Activated T-helper 17 cell treated with anti-CD3 and anti-CD28 coated beads, Interleukin-2, amount 50 U/mL, for 72 hours (primary cell): Measurements from ENCODE around the gene LMO4. TPM values are rescaled to one million over a fixed set of nuclear protein-coding genes. Genes with fewer than 3 reads are reported as not detected.

Experiments used
- ATAC-seq: fragments of 150-1000 bp; cut with Tn5 transposase; replicated peaks from 2 replicates; pipeline ENCODE4 v1.10.0; 2021; ENCODE audit warnings: mild to moderate bottlenecking, moderate library complexity
- H3K27ac Mint-ChIP-seq: one replicate; pipeline ENCODE4 v1.8.0; 2022; ENCODE audit warnings: mixed read lengths
- H3K27me3 Mint-ChIP-seq: one replicate; pipeline ENCODE4 v1.8.0; 2022; ENCODE audit warnings: mixed read lengths
- H3K36me3 Mint-ChIP-seq: one replicate; pipeline ENCODE4 v1.8.0; 2022; ENCODE audit warnings: low read depth, mild to moderate bottlenecking, mixed read lengths
- H3K4me1 Mint-ChIP-seq: one replicate; pipeline ENCODE4 v1.8.0; 2022; ENCODE audit warnings: mixed read lengths
- H3K4me3 Mint-ChIP-seq: one replicate; pipeline ENCODE4 v1.8.0; 2022; ENCODE audit warnings: mild to moderate bottlenecking, mixed read lengths
- H3K9me3 Mint-ChIP-seq: one replicate; pipeline ENCODE4 v1.8.0; 2022; ENCODE audit warnings: mixed read lengths
- total RNA-seq, 2 donors: library from RNA; stranded (reverse); gene quantifications; one replicate each; pipeline ENCODE4 v1.2.3, GENCODE V29; 2022

LMO4 gene
- total RNA-seq, 2 donors from 2014 or later, result 9.2 to 23.1 TPM

DNA sequence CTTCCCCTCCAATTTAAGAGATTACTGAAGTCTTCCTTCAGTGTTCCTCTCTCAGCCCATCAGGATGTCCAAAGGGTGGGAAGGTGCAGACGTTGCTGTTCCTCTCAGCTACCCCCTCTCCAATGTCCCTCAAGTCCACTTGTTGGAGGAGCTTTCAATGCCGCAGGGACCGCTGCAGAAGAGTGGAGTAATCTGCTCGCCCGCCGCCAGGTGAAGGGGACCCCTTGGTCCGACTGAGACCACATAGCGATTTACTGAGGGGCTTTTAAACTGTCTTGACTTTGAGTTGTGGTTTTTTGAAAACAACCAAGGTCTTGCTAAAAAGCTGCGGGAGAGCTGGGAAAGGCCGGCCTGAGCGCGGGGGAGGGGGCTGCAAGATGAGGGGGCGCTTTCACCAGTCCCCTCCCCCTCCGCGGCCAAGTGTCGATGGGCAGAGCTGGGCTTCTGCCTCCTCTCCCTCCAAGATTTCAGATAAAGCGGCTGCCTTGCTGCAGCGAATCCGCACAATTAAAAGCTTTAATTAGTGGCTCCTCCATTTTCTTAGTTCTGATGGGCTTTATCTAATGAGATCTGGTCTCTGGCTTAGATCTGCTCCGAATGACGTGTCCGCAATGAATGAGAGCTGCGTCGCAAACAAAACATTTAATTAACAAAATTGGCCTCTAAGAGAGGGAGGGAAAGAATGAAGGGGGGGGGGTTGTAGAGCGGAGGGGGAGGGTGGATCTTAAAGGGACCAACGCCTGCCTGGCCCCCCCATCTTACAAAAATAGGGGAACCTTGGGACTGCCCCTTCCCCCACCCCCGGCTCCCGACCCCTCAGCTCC lies 5.9 kb downstream of the LMO4 start:
- peak; percentile 18 for ATAC-seq
- peaks cover 36% of the 10 kb centered on the region for H3K4me1 Mint-ChIP-seq
- no peaks in the 10 kb centered on the region for H3K27me3 Mint-ChIP-seq
- H3K36me3 Mint-ChIP-seq, result peaks cover 40% of the 10 kb centered on the region
- peak overlapping the region; percentile 96 for H3K27ac Mint-ChIP-seq
- peak overlapping the region; percentile 86 for H3K4me3 Mint-ChIP-seq
- H3K9me3 Mint-ChIP-seq, result no peaks in the 10 kb centered on the region

DNA sequence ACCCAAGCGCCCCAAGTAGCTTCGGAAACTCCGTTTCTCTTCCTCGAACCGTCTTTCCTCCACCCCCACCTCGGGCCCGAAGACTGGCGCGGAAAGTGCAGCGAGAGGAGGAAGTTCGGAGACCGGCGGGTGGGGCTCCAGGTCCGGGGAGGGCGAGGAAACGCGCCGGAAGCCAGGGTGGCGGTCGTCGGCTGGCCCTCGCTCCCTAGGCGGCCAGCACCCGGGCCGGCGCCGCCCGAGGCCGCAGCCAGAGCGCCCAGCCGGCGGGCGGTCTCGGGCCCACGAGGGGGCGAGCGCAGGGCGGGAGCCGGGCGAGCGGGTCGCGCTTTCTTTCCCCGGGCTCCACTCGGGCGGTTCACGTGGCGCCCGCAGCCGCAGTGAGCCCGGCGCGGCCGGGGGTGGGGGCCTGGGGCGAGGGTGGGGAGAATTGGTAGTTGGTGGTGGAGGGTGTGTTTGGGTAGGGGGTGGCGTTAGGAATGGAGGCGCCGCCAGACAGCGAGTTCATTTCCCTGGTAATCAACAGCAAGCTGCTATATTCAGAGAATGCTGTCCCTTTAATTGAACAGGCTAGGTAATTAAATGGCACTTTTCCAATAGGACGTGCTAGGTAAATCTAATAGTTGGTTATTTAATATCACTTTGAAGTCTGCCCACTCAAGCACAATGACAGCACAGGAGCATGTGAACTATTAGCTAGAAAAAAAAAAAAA lies 6.7 kb downstream of the LMO4 start:
- ATAC-seq, result peak; percentile 59
- H3K4me3 Mint-ChIP-seq, result peak overlapping the region; percentile 86
- peaks cover 47% of the 10 kb centered on the region for H3K36me3 Mint-ChIP-seq
- H3K9me3 Mint-ChIP-seq, result no peaks in the 10 kb centered on the region
- peak overlapping the region; percentile 96 for H3K27ac Mint-ChIP-seq
- no peaks in the 10 kb centered on the region for H3K27me3 Mint-ChIP-seq
- H3K4me1 Mint-ChIP-seq, result peaks cover 36% of the 10 kb centered on the region

DNA sequence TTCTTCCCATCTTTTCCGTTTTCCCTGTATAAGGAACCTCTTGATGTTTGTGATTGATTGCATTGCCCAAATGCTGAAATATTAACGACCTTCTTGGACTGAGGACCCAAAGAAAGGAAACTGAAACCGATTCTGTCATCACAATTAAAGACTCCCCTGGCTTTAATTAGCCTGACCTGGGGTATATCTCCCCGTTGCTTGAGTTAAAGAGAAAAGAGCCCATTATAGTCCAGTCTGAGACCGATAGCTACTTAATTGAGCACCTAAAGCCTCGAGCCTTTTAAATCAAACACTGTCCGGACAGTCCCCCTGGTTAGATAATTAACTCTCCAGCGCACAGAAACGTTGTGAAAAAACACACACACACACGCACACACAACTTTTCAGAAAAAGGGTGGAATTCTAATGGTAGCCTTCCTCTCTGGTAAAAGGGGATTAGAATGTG lies 8.0 kb downstream of the LMO4 start:
- Mint-ChIP-seq H3K4me3 (peak overlapping the region; percentile 86), H3K36me3 (peaks cover 60% of the 10 kb centered on the region), H3K4me1 (peaks cover 36% of the 10 kb centered on the region), H3K27ac (no peak overlapping the region), H3K27me3 (no peaks in the 10 kb centered on the region), H3K9me3 (no peaks in the 10 kb centered on the region)
- ATAC-seq, result no peak

DNA sequence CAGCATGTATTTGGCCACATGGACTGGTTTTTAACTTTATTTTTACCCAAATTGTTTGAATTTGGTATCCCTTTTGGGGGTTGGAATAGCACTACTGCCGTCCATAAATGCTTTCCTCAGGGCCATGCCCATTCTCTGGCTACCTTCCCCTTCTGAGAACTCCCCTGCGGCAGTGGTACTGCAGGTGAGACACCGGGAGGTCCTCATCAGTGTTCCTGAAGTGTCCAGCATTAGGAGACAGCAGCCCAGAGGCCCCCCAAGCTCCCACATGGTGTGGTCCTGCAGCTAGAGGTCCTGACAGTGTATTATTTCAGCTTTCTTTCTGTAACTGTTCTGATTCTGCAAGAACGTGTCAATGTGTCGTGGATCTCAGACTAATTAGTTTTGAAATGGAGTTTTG lies 8.9 kb downstream of the LMO4 start:
- no peak for ATAC-seq
- Mint-ChIP-seq H3K9me3 (no peaks in the 10 kb centered on the region), H3K4me3 (no peak overlapping the region), H3K4me1 (peaks cover 29% of the 10 kb centered on the region), H3K27me3 (no peaks in the 10 kb centered on the region), H3K36me3 (peaks cover 61% of the 10 kb centered on the region), H3K27ac (no peak overlapping the region)

DNA sequence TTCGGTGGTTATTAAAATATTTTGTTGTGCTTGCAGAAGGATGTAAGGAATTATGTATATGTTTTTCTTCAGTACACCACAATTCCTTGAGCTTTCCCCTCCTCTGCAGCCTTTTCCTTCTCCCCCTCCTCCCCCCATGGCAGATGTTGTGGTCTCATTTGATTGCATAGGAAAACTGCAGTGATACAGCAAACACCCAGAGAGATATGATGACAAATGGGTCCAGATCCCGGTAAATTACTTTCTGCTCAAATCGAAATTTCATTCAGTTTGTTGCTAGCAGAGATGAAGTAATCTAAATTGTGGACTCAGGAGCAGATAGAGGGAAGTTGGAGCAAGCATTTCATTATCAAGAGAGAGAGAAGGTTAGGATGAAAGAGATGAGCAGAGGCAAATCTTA lies 9.9 kb downstream of the LMO4 start:
- Mint-ChIP-seq H3K36me3 (peaks cover 61% of the 10 kb centered on the region), H3K9me3 (no peaks in the 10 kb centered on the region), H3K27ac (no peak overlapping the region), H3K4me3 (no peak overlapping the region), H3K4me1 (peaks cover 20% of the 10 kb centered on the region), H3K27me3 (no peaks in the 10 kb centered on the region)
- no peak for ATAC-seq

DNA sequence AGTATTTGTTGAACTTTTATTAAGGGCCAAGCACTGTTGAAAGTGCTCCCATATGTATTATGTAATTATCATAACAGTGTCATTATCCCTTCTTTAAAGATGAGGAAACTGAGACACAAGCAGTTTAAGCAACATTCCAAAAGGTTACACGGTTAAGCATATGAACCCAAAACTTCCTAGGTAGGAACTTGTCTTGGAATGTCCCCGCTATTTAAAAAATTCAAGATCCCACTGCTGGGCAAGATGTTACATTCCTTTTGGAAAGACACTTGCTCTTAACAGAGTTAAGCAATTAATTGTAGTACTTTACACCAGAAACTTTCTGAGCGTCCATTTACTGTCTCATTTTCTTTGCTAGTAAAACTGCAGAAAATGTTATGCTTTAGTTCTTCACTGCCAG lies 15.6 kb downstream of the LMO4 start:
- Mint-ChIP-seq H3K27me3 (no peaks in the 10 kb centered on the region), H3K27ac (no peak overlapping the region), H3K9me3 (no peaks in the 10 kb centered on the region), H3K36me3 (peaks cover 90% of the 10 kb centered on the region), H3K4me3 (no peak overlapping the region), H3K4me1 (no peaks in the 10 kb centered on the region)
- no peak for ATAC-seq

DNA sequence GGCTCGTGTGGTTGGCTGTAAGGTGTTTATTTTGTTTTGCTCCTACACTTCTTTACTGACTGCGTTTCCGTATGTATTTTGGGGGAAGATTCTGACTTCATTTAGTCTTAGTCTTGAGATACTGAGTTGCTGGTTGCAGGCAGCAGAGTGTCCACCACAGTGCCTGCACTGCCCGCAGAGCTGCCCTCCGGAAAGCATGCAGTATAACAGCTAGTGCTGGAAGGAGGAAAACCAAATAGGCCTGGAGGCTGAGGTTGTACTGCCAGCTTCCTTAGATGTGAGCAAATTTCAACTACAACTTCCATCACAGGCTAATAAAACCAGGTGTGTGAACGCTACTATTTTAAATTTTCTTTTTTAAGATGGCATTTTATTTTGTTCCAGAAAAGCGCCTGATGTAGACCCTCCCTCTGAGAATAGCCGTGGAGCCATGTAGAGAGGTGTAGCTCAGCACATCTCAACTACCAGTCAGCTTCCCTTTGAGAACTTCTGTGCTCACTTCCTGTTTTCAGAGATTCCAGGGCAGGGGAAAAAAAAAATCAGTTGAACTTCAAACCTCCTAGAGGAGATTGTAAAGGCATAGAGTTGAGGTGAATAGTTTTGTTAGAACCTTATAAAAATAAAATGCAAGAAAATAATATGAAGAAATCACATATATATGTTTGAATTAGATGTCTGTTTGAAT lies 17.6 kb downstream of the LMO4 start:
- Mint-ChIP-seq H3K9me3 (no peaks in the 10 kb centered on the region), H3K4me1 (no peaks in the 10 kb centered on the region), H3K27ac (no peak overlapping the region), H3K27me3 (no peaks in the 10 kb centered on the region), H3K4me3 (no peak overlapping the region), H3K36me3 (peaks cover 71% of the 10 kb centered on the region)
- ATAC-seq, result no peak

DNA sequence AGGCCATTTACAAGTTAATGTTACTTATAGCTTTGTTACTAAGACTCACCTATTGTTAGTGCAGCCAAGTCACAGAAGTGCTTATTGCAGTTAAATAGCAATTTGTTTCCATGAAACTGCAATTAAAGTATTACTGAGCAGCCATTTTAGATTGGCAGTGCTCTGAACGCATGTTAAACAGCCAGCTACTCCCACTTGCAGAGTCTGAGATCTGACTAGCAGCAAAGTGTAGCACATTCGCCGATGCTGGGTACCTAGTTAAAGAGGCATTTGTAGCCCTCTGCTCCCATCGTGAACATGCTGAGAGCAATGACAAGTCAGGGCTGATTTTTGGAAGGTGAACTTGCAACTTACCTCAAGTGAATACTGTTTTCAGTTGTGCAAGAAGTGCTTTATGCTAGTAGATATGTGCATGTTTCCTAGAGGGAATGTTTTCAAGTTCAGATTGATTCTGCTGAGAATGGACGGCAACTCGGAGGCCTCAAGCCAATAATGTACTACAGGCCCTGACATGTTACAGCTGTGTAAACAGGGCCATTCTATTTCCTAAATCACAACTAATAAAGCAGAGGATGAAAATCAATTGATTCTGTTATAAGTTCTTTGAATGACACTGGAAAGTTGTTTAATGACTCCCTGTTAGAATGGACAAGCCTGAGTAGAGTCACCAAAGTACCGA lies 19.8 kb downstream of the LMO4 start:
- Mint-ChIP-seq H3K4me1 (peaks cover 5% of the 10 kb centered on the region), H3K4me3 (no peak overlapping the region), H3K36me3 (peaks cover 49% of the 10 kb centered on the region), H3K27me3 (no peaks in the 10 kb centered on the region), H3K9me3 (no peaks in the 10 kb centered on the region), H3K27ac (no peak overlapping the region)
- no peak for ATAC-seq

DNA sequence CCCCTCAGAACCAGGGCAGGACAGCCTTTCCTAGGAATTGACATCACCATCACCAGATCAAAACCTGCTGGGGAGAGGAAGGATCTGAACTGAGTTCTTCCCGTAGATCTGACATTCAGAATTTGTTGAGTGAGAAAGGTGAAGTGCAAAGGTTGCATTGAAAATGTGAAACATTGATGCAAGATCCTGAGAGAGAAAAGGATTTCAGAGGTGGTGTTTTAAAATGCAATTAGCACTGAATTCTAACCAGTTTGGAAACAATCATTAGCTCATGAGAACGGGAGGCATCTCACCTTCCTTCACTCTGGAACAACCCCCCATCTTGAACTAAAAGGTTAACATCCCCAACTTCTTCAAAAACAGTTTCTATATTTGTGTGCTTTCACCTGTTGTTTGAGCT lies 20.4 kb downstream of the LMO4 start:
- H3K27me3 Mint-ChIP-seq, result no peaks in the 10 kb centered on the region
- H3K27ac Mint-ChIP-seq, result no peak overlapping the region
- H3K4me3 Mint-ChIP-seq, result no peak overlapping the region
- peaks cover 5% of the 10 kb centered on the region for H3K4me1 Mint-ChIP-seq
- peaks cover 43% of the 10 kb centered on the region for H3K36me3 Mint-ChIP-seq
- ATAC-seq, result no peak
- H3K9me3 Mint-ChIP-seq, result no peaks in the 10 kb centered on the region

DNA sequence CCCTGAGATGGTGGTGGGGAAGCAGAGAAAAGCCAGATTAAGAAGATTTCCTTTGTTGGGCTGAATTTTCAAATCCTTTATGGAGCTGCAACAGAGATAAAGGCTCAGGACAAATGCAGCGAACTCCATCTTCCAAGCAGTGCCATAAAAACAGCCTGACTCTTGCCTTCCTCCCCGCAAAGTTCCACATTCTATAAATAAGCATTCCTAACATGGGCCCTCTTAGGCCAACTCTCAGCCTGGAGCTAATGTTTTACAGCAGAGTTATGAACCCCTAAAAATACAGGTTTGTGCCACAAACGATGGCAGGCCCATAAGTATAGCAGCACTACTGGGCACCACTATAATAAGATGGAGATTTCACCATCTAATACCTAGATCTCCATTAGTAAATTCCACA lies 27.2 kb downstream of the LMO4 start:
- no peaks in the 10 kb centered on the region for H3K27me3 Mint-ChIP-seq
- no peak for ATAC-seq
- no peaks in the 10 kb centered on the region for H3K36me3 Mint-ChIP-seq
- no peak overlapping the region for H3K4me3 Mint-ChIP-seq
- no peaks in the 10 kb centered on the region for H3K9me3 Mint-ChIP-seq
- H3K27ac Mint-ChIP-seq, result no peak overlapping the region
- H3K4me1 Mint-ChIP-seq, result peaks cover 9% of the 10 kb centered on the region

DNA sequence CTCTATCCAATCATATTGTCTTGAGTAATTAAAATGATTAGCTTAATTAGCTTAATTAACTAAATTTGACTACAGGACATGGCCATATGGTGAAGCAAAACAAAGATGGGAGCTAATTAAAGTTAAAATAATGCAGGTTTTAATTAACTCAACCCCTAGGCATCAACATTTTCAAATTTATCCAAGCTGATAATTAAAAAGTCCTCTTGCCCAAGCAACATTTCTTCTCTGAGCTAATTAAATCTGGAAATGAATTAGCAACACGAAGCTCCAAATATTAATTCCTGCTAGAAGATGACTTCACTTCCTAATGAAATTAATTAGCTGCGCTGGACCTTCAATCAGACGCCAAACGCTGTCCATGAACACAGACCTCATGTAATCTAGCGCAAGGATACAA lies 27.9 kb downstream of the LMO4 start:
- H3K9me3 Mint-ChIP-seq, result no peaks in the 10 kb centered on the region
- ATAC-seq, result no peak
- H3K27ac Mint-ChIP-seq, result no peak overlapping the region
- H3K4me3 Mint-ChIP-seq, result no peak overlapping the region
- H3K4me1 Mint-ChIP-seq, result peaks cover 7% of the 10 kb centered on the region
- H3K36me3 Mint-ChIP-seq, result no peaks in the 10 kb centered on the region
- H3K27me3 Mint-ChIP-seq, result no peaks in the 10 kb centered on the region

DNA sequence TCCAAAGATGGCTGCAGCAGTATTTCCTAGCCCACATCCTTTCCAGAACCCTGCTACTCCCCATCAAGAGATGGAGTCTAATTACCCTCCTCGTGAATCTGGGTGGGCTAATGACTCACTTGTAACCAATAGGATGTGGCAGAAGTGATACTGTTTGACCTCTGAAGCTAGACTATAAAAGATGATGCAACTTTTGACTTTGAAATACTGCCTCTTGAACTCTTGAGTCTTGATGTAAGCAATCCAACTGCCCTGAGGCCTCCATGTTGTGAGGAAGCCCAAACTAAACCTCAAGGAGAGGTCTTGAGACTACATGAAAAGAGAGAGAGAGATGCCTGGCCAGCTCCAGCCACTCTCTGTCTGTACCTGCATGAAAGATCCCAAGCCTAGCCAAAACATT lies 29.5 kb downstream of the LMO4 start:
- peaks cover 4% of the 10 kb centered on the region for H3K4me1 Mint-ChIP-seq
- no peak overlapping the region for H3K4me3 Mint-ChIP-seq
- H3K9me3 Mint-ChIP-seq, result no peaks in the 10 kb centered on the region
- H3K27ac Mint-ChIP-seq, result no peak overlapping the region
- no peaks in the 10 kb centered on the region for H3K36me3 Mint-ChIP-seq
- no peak for ATAC-seq
- H3K27me3 Mint-ChIP-seq, result no peaks in the 10 kb centered on the region

DNA sequence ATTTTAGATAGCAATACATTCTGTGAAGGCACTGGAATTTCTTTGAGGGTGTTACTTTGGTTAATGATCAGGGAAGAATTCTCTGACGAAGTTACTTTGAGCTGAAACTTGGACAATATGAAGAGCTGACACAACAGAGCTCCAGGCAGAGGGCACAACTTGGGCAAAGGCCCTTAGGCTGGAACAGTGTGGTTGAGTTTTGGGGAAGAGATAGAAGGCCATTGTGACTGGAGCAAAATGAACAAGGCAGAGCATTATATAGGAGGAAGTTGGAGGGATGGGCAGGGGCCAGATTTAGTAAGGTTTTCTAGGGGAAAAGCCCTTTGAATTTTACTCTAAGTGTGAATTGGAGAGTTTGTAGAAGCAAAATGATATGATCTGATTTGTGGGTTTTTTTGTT lies 30.9 kb downstream of the LMO4 start:
- Mint-ChIP-seq H3K4me3 (no peak overlapping the region), H3K9me3 (no peaks in the 10 kb centered on the region), H3K4me1 (peaks cover 4% of the 10 kb centered on the region), H3K27ac (no peak overlapping the region), H3K27me3 (no peaks in the 10 kb centered on the region), H3K36me3 (no peaks in the 10 kb centered on the region)
- no peak for ATAC-seq

DNA sequence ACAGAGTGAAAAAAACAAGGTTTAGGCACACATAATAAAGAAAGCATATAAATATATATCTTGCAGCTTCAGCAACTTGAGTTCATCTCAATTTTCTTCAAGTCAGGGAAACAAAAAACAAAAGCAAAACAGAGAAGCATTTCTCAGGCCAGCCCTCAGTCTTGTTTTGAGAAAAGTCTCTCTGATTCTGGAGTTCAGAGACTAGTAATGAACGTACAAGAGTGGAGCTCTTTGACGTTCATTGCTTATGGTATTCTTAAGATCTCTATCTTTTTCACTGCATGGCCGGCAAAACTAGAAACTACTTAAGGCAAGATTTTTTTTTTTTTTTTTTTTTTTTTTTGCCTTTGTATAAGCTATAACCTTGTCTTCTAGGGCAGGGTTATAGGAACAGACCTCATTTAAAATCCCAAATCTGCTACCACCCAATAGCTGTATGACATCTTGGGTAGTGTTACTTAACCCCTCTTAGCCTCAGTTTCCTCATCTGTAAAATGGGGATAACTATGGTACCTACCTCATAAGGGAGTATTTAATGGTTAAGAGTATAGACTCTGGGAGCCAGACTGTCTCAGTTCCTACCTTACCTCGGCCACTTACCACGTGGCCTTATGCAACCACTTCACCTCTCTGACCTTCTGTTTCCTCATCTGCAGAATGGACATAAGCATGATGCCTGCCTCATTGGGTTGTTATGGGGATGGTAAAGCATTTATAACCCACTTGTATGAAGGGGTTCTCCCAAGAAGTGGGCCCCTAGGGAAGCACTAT lies 33.6 kb downstream of the LMO4 start:
- no peak for ATAC-seq
- Mint-ChIP-seq H3K27me3 (no peaks in the 10 kb centered on the region), H3K36me3 (no peaks in the 10 kb centered on the region), H3K4me3 (no peak overlapping the region), H3K27ac (no peak overlapping the region), H3K4me1 (peaks cover 4% of the 10 kb centered on the region), H3K9me3 (no peaks in the 10 kb centered on the region)
